ENCODE results near the gene PTPRF. TPM values are rescaled to one million over a fixed set of nuclear protein-coding genes. Genes with fewer than 3 reads are reported as not detected.

Gene PTPRF
- total RNA-seq, 1 donor: 42.7 TPM

- DNase-seq (ENCODE audit: low read depth): no peak
- TF ChIP-seq, protein P1, sequence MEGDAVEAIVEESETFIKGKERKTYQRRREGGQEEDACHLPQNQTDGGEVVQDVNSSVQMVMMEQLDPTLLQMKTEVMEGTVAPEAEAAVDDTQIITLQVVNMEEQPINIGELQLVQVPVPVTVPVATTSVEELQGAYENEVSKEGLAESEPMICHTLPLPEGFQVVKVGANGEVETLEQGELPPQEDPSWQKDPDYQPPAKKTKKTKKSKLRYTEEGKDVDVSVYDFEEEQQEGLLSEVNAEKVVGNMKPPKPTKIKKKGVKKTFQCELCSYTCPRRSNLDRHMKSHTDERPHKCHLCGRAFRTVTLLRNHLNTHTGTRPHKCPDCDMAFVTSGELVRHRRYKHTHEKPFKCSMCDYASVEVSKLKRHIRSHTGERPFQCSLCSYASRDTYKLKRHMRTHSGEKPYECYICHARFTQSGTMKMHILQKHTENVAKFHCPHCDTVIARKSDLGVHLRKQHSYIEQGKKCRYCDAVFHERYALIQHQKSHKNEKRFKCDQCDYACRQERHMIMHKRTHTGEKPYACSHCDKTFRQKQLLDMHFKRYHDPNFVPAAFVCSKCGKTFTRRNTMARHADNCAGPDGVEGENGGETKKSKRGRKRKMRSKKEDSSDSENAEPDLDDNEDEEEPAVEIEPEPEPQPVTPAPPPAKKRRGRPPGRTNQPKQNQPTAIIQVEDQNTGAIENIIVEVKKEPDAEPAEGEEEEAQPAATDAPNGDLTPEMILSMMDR (IDR thresholded peaks at IDR 0.05; ENCODE audit: insufficient read depth, low read depth, low read length): no peak
- H3K4me3 ChIP-seq (ENCODE audit: low read depth, low read length): no peak overlapping the region
Measured at GRCh38 chr1:43573066-43573800, 42.5 kb downstream of the PTPRF start.

DNA sequence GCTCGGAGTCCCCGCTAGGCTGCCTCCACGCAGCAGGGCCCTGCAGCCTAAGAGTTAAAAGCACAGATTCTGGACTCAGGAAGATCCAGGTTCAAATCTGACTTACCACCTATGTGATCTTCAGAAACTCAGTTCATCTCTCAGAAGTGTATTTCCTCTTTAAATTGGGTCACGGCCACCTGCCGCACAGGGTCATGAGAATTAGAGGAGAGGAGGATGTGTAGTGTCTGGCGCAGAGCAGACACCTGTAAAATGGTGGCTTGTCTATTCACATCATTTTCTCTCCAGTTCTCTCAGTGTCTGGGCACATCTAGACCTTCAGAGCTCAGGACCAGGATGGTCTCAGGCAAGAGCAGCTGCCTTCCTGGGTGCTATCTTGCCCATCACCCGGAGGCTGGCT, 45.8 kb downstream of the PTPRF start:
- no peak overlapping the region for H3K4me3 ChIP-seq (ENCODE audit: low read depth, low read length)
- no peak for DNase-seq (ENCODE audit: low read depth)
- TF ChIP-seq, protein P1 (IDR thresholded peaks at IDR 0.05; ENCODE audit: insufficient read depth, low read depth, low read length): no peak

DNA sequence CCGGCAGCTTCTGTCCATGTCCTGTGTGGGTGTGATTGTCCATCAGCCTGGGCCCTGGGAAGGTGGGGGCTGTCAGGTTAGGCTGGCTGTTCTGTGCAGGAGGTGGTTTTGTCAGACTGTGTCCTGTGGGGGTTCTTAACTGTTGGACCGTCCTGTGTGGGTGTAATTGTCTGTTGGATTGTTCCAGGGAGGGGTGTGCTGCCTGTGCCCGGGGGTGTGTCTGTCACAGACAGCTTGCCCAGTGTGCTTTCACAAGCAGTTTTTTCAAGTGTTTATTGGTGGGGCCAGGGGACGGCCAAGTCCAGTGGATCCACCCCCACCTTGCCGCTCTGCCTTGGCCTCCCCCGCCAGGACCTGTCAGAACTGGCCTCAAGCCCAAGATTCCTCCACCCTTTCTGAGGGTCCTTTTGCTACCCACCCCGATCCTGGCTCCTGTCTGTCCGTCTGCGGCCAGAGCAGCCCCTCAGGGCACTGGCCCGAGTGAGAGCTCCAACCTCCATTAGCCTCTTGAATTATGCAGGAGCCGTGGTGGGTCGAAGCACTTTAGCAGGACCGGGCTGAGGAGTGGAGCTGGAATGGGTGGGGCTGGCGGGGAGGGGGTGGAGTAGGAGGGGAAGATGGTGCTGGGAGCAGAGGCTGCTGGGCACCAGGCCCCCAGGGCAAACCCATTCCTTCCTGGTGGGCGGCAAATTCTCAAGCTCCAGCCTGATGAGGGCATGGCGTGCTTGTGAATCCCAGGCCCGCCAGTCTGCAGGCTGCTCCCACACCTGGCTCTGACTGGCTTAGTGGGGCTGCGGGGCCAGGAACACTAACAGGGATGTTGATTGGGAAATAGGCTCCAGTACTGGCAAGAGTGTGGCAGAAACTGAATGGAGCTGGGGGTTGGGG, 47.2 kb downstream of the PTPRF start:
- no peak overlapping the region for H3K4me3 ChIP-seq (ENCODE audit: low read depth, low read length)
- TF ChIP-seq, protein P1 (IDR thresholded peaks at IDR 0.05; ENCODE audit: insufficient read depth, low read depth, low read length): no peak
- no peak for DNase-seq (ENCODE audit: low read depth)

DNA sequence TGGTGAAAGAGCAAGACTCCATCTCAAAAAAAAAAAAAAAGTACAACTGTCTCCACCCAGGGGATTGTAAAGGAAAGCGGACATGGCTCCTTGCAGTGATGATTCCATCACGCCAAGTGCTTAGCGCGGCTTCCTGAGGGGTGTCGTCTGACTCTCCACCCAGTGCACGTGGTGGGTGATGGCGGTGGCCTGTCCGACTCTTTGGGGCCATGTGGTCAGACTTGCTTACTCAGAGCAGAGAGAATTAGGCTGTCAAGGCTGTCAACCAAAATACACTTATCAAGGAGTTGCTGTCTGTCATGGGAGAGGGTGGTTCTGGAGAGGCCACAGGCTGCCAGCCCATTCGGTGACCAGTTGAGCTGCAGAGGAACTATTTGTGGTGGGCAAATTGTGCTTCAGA, 49.4 kb downstream of the PTPRF start:
- TF ChIP-seq, protein P1 (IDR thresholded peaks at IDR 0.05; ENCODE audit: insufficient read depth, low read depth, low read length): no peak
- H3K4me3 ChIP-seq (ENCODE audit: low read depth, low read length): no peak overlapping the region
- DNase-seq (ENCODE audit: low read depth): no peak

DNA sequence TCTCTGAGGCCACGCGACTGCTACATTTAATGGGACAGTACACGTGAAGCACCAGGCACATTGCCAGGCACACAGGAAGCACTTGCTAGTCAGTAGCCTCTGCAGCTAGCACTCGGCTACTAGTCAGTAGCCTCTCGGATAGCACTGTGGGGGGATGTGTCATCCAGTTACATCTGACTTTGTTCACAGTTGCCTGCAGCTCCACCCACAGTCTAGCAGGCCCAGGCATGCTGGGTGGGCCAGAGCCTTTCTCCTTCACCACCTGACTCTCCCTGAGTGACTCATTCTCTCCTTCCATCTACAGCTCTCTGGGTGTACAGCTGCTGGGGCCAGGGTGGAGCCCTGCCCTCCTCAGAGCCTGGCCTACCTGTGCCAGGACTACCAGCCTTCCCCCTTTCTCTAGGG, 51.5 kb downstream of the PTPRF start:
- TF ChIP-seq, protein P1 (IDR thresholded peaks at IDR 0.05; ENCODE audit: insufficient read depth, low read depth, low read length): no peak
- no peak overlapping the region for H3K4me3 ChIP-seq (ENCODE audit: low read depth, low read length)
- DNase-seq (ENCODE audit: low read depth): peak; percentile 92

GRCh38 chr1:43583058-43583457, 52.4 kb downstream of the PTPRF start:
- no peak overlapping the region for H3K4me3 ChIP-seq (ENCODE audit: low read depth, low read length)
- TF ChIP-seq, protein P1 (IDR thresholded peaks at IDR 0.05; ENCODE audit: insufficient read depth, low read depth, low read length): no peak
- DNase-seq (ENCODE audit: low read depth): no peak
